ENCODE data around the gene TIMP2.

DNA sequence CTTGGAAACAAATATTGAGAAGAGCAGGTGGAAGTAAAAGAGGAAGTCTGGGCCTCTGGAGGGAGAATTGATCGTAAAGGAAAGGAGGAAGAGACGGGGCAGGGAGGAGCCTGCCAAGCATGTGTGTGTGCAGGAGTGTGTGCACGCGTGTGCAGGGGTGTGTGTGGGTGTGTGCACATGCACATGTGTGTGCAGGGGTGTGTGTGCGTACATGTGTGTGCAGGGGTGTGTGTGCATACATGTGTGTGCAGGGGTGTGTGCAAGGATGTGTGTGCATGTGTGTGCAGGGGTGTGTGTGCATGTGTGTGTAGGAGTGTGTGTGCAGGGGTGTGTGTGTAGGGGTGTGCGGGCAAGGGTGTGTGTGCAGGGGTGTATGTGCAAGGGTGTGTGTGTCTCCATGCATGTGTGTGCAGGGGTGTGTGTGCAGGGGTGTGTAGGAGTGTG is 32.2 kb downstream of the TIMP2 start:
- TF ChIP-seq POLR2AphosphoS5 (IDR thresholded peaks at IDR 0.05; ENCODE audit: low read depth, low read length): no peak
- no peak for TF ChIP-seq TAF1 (IDR thresholded peaks at IDR 0.05; ENCODE audit: borderline replicate concordance, insufficient read depth, low read length)
- TF ChIP-seq, protein P1, sequence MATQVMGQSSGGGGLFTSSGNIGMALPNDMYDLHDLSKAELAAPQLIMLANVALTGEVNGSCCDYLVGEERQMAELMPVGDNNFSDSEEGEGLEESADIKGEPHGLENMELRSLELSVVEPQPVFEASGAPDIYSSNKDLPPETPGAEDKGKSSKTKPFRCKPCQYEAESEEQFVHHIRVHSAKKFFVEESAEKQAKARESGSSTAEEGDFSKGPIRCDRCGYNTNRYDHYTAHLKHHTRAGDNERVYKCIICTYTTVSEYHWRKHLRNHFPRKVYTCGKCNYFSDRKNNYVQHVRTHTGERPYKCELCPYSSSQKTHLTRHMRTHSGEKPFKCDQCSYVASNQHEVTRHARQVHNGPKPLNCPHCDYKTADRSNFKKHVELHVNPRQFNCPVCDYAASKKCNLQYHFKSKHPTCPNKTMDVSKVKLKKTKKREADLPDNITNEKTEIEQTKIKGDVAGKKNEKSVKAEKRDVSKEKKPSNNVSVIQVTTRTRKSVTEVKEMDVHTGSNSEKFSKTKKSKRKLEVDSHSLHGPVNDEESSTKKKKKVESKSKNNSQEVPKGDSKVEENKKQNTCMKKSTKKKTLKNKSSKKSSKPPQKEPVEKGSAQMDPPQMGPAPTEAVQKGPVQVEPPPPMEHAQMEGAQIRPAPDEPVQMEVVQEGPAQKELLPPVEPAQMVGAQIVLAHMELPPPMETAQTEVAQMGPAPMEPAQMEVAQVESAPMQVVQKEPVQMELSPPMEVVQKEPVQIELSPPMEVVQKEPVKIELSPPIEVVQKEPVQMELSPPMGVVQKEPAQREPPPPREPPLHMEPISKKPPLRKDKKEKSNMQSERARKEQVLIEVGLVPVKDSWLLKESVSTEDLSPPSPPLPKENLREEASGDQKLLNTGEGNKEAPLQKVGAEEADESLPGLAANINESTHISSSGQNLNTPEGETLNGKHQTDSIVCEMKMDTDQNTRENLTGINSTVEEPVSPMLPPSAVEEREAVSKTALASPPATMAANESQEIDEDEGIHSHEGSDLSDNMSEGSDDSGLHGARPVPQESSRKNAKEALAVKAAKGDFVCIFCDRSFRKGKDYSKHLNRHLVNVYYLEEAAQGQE (IDR thresholded peaks at IDR 0.05; ENCODE audit: insufficient read depth in 1 of 2, low read depth in 2 of 2, low read length in 2 of 2): no peak
- no peak for TF ChIP-seq SIN3A (IDR thresholded peaks at IDR 0.05; ENCODE audit: borderline replicate concordance, insufficient read depth, low read length)
